Kidney (tissue), 14 donors: ENCODE measurements around the gene KCNJ5. TPM values are rescaled to one million over a fixed set of nuclear protein-coding genes. Genes with fewer than 3 reads are reported as not detected.

Experiments used
- DNase-seq, 5 donors: peaks; one replicate each; pipeline ENCODE4 v3.0.0-alpha.2; 2013 to 2020
- FAIRE-seq: peaks from 2 replicates; lab custom pipeline; 2012; peaks lifted over from hg19 to GRCh38; lab: Jason Lieb, UNC
- H3K27ac ChIP-seq, 2 donors: one replicate each; pipeline ENCODE4 v1.7.0; 2013; ENCODE audit warnings: low read depth in 2 of 2, low read length in 2 of 2, inconsistent platforms in 1 of 2
- H3K27me3 ChIP-seq: one replicate; pipeline ENCODE4 v1.7.1; 2013; ENCODE audit warnings: low read length, inconsistent platforms; ENCODE audit not compliant: control insufficient read depth, insufficient read depth
- H3K36me3 ChIP-seq, 3 donors: one replicate each; pipeline versions ENCODE4 v1.7.0 to v1.7.1; 2013; ENCODE audit warnings: low read length in 3 of 3, control low read depth in 1 of 3, inconsistent platforms in 1 of 3; ENCODE audit not compliant: insufficient read depth in 3 of 3, control insufficient read depth in 2 of 3
- H3K4me1 ChIP-seq, 3 donors: one replicate each; pipeline versions ENCODE4 v1.7.0 to v1.7.1; 2013; ENCODE audit warnings: low read length in 3 of 3, inconsistent platforms in 1 of 3, low read depth in 1 of 3; ENCODE audit not compliant: control insufficient read depth in 2 of 3, insufficient read depth in 2 of 3
- H3K4me3 ChIP-seq, 3 donors: one replicate each; pipeline versions ENCODE4 v1.7.0 to v1.8.1; 2013; ENCODE audit warnings: low read length in 3 of 3, control low read depth in 1 of 3, inconsistent platforms in 1 of 3
- H3K9ac ChIP-seq, 3 donors: one replicate each; pipeline versions ENCODE4 v1.7.0 to v1.7.1; 2013; ENCODE audit warnings: low read length in 3 of 3, control low read depth in 1 of 3, inconsistent platforms in 1 of 3
- H3K9me3 ChIP-seq, 3 donors: one replicate each; pipeline versions ENCODE4 v1.7.0 to v1.7.1; 2013; ENCODE audit warnings: low read length in 3 of 3, control low read depth in 1 of 3, inconsistent platforms in 1 of 3; ENCODE audit not compliant: control insufficient read depth in 2 of 3, insufficient read depth in 1 of 3
- CTCF ChIP-seq: IDR thresholded peaks from 3 replicates; pipeline ENCODE4 v1.5.1; 2012; ENCODE audit warnings: mild to moderate bottlenecking, moderate library complexity, borderline replicate concordance; ENCODE audit not compliant: insufficient read depth; ENCODE audit errors: extremely low read depth
- intact Hi-C: fragments of 100-400 bp; cut with DNase I; formaldehyde crosslinking; loops from one replicate; pipeline ENCODE4 v1.11.1; 2022
- polyA plus RNA-seq: library from polyadenylated mRNA; stranded (reverse); fragments of 350-450 nt; fragmentation: Illumina TruSeq; extraction: RNeasy Lipid Tissue Mini Kit (QIAGEN cat#74804); gene quantifications from one replicate; pipeline ENCODE4 v1.2.3, GENCODE V29; 2014; ENCODE audit warnings: low read depth, low replicate concordance; ENCODE audit not compliant: insufficient read depth
- total RNA-seq: library from RNA; stranded (reverse); fragmentation: NEBNext Ultra II Directional; extraction: Animal tissue kit (Norgen Biotek cat#: 25700); gene quantifications from one replicate; pipeline ENCODE4 v1.2.1, GENCODE V29; 2021
- donor health status: control.
- donor health status: control.
- donor health status: control.
- donor health status: control.
- donor health status: control.
- donor health status: DM: yes; HTN: yes; CAD: no.
- donor health status: Normal renal cell carcinoma (clear cell type).

The KCNJ5 gene
- total and polyA plus RNA-seq, 2 donors from 2014 or later: 5.7 to 6.5 TPM

- DNase-seq (peak in 2 of 5 donors; percentile 60 to 77), FAIRE-seq (no peak)
- no peak overlapping the region for H3K27ac ChIP-seq
- H3K4me1 ChIP-seq: peaks cover 0 to 6% (median 0%) of the 10 kb centered on the region in 3 donors
- H3K27me3 ChIP-seq: no peaks in the 10 kb centered on the region
- no peaks in the 10 kb centered on the region for H3K36me3 ChIP-seq
- H3K9ac ChIP-seq: no peak overlapping the region
- intact Hi-C loops: no loop called here
- no peak overlapping the region for H3K4me3 ChIP-seq
- no peak for TF ChIP-seq CTCF
- no peaks in the 10 kb centered on the region for H3K9me3 ChIP-seq
Observed at GRCh38 chr11:128903248-128904061, 12.3 kb downstream of the KCNJ5 start.

- Histone ChIP-seq H3K27me3 (no peaks in the 10 kb centered on the region), H3K4me1 (peaks cover 0 to 10% (median 4%) of the 10 kb centered on the region in 3 donors), H3K27ac (no peak overlapping the region), H3K9me3 (no peaks in the 10 kb centered on the region), H3K36me3 (no peaks in the 10 kb centered on the region), H3K9ac (no peak overlapping the region), H3K4me3 (no peak overlapping the region)
- FAIRE-seq (no peak), DNase-seq (peak in 1 of 5 donors; percentile 68)
- no peak for TF ChIP-seq CTCF
- intact Hi-C loops: no loop called here
Observed at GRCh38 chr11:128904303-128904655, 13.1 kb downstream of the KCNJ5 start.

DNA sequence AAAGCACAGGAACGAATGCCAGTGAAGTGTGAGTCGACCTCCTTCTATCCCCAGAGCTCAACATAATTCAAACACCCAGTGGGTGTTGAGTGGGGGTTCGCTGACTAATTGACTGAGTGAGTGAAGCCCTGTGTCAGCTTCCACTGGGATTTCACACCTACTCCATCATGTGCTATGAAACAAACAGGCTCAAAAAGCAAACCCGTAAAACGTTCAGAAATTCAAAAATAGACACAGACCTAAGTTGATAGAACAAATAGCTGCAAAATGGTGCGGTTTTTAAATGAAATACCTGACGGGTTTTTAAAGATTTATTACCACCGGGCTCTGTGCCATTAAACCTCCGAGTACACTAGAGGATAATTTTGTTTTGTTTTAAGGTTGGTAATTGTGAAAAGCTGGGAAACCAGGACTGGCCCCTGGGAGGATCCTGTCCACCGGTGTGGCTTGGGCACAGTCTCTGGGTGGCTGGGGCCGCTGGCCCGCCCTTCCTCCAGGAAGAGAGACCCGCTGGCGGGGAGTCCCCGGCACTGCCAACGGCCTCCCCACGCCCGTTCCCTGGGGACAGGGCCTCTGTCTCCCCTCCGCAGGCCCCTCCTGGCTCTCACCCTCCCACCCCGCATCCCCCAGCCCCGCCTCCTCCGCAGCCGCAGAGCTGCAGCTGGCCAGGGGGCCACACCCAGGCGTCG is 13.6 kb downstream of the KCNJ5 start:
- FAIRE-seq: no peak
- intact Hi-C loops: no loop called here
- H3K4me3 ChIP-seq: peak overlapping the region in 1 of 3 donors; percentile 52

More for the DNA sequence above, 13.6 kb downstream of the KCNJ5 start:
- Histone ChIP-seq H3K36me3 (no peaks in the 10 kb centered on the region), H3K4me1 (peaks cover 0 to 10% (median 4%) of the 10 kb centered on the region in 3 donors), H3K27ac (no peak overlapping the region), H3K9me3 (no peaks in the 10 kb centered on the region), H3K9ac (peak overlapping the region in 1 of 3 donors; percentile 19), H3K27me3 (no peaks in the 10 kb centered on the region)
- DNase-seq: peak in 3 of 5 donors; percentile 61 to 69 (median 63)
- no peak for TF ChIP-seq CTCF
